Heart left ventricle (tissue), 13 donors: Measurements from ENCODE around the gene ANXA11.

Experiments used
- POLR2A ChIP-seq, 2 donors: fragments of 450-650 bp; IDR thresholded peaks; one replicate each; pipeline ENCODE4 v1.6.1; 2017; ENCODE audit warnings: antibody characterized with exemption in 2 of 2, mild to moderate bottlenecking in 2 of 2, moderate library complexity in 2 of 2
- TF ChIP-seq, protein P1 (sequence below), 12 donors: fragments of 200-600 bp; sonication (generic) in 4 of 12; IDR thresholded peaks; one replicate each; pipeline versions ENCODE4 v1.5.0 to v1.8.0; 2018 to 2022; ENCODE audit warnings: antibody characterized with exemption in 12 of 12, mild to moderate bottlenecking in 5 of 12
- donor health status: ischemic (EF 13 %, LVEDD 7.1; RV severe dilation, severe dysfunction).
- donor health status: DM: no; HTN: yes; CAD: no.
- donor health status: DM: no; HTN: no; CAD: no.
- donor health status: ischemic (EF 25% LVEDD 6.9; RV normal size, moderate dysfunction).
- donor health status: ischemic (EF 25% LVEDD 5.7; RV mildly dilated, moderate dysfunction).
- donor health status: ischemic (EF 35%, LVEDD 5.7; RV mildly dilated, moderate dysfunction).
- donor health status: nonischemic (EF 11% LVEDD 7.7; RV severe dilation, severe dysfunction).
- donor health status: DM: yes; HTN: yes; CAD: no.
- donor health status: PGD.
- donor health status: ischemic (EF 29% LVEDD 5.4; RV normal size, mild dysfunction).
- donor health status: nonischemic (EF 23%, LVEDD 6.1; RV moderate dilation, normal function).

DNA sequence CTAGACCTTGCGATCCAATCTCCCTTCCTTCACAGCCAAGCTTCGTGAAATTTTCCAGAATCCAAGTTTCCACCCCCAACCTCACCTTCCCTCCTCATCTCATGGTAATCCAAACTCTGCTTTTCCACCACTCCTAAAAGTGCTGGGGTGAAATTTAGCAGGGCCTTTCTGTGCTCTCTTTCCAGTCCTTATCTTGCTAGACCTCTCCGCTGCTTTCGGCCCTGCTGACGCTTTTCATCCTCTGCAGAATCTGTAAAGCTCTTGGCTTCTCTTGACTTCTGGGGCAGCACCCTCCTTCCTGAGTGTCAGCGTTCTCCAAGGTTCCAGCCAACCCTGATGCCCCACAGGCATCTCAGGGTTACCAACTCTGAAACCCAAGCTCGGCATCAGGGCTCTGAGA, 65.1 kb downstream of the ANXA11 start:
- TF ChIP-seq, protein P1, sequence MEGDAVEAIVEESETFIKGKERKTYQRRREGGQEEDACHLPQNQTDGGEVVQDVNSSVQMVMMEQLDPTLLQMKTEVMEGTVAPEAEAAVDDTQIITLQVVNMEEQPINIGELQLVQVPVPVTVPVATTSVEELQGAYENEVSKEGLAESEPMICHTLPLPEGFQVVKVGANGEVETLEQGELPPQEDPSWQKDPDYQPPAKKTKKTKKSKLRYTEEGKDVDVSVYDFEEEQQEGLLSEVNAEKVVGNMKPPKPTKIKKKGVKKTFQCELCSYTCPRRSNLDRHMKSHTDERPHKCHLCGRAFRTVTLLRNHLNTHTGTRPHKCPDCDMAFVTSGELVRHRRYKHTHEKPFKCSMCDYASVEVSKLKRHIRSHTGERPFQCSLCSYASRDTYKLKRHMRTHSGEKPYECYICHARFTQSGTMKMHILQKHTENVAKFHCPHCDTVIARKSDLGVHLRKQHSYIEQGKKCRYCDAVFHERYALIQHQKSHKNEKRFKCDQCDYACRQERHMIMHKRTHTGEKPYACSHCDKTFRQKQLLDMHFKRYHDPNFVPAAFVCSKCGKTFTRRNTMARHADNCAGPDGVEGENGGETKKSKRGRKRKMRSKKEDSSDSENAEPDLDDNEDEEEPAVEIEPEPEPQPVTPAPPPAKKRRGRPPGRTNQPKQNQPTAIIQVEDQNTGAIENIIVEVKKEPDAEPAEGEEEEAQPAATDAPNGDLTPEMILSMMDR (IDR thresholded peaks at IDR 0.05), result no peak
- no peak for TF ChIP-seq POLR2A (IDR thresholded peaks at IDR 0.05)
